Measurements from ENCODE around the gene CHRNB4.
"Not testable (repeated sequence)": the region's sequence is repeated elsewhere in the genome, so short reads cannot be mapped to it uniquely, and the experiment has no call there.

The CHRNB4 gene

GRCh38 chr15:78641102-78641748 lies at the start of gene CHRNB4:
Gene CHRNB4, minus strand, starts transcription at chr15:78641210. Its CDS starts 77 bp downstream, at chr15:78641133.
- DNase-seq (ENCODE audit: low spot score): no peak

DNA sequence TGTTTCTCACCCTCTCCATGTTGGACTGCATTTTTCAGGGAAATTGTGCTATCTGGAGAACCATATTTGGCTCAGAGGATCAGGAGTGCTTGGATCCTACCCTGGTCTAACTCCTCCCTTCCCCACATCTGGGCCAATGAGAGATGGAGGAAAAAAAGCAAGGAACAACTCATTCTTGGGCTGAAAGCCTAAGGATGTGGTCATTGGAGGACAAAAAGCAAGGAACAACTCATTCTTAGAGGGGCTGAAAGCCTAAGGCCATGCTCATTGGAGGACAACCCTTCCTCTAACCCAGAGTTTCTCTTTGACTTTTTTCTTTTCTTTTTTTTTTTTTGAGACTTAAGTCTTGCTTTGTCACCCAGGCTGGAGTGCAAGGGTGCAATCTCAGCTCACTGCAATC lies 48.6 kb upstream of the CHRNB4 start:
- DNase-seq (ENCODE audit: low spot score): no peak

DNA sequence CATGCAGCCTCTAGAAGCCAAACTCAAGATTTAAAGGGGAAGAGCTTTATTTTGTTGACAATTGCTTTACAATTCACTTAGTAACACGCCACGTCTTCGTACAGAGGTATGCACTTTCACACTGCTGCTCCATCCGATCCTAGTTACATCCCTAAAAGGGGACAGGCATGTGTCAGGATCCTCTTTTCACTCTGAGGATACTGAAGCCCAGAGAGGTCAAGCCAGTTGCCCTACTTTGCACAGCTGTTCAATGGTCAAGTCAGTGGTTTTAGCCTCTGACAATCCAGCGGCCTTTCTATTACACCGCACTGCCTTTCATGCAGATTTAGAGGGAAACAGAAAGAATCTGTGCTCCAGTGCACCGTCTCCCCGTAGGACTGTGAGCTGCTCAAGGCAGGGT lies 44.9 kb upstream of the CHRNB4 start:
- DNase-seq (ENCODE audit: low spot score): no peak

DNA sequence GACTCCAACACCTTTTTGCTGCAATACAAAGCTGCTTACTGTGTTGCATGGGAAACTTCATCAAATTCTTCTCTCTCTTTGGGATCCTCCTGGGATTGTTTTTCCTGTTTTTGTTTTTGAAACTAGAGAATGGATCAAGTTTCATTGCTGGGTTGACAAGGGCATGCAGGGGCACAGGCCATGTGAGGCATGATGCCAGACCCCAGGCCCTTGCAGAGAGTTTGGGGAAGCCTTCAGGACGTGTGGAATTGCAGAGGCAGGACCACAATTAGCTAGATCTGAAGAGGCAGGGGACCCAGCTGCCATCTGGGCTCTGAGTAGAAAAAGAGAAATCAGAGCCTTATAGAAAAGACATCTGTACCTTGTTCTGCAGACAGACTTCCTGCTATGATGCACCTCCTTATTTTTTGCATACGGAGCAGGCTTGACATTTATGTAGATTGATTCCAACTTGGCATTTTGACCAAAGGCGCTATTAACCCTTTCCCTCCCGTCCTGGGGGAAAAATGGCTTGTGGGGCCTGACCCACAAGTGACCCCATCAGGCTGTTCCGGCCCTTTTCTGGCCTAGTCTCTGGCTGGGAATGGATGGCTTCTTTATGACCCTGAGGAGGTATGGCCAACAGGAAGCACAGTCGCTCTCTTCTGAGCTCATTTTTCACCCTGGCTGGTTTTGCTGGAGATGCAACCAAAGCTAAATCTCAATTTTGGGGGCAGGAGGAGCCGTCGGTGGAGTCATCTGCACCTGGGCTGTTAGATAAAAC lies 44.3 kb upstream of the CHRNB4 start:
- no peak for DNase-seq (ENCODE audit: low spot score)

DNA sequence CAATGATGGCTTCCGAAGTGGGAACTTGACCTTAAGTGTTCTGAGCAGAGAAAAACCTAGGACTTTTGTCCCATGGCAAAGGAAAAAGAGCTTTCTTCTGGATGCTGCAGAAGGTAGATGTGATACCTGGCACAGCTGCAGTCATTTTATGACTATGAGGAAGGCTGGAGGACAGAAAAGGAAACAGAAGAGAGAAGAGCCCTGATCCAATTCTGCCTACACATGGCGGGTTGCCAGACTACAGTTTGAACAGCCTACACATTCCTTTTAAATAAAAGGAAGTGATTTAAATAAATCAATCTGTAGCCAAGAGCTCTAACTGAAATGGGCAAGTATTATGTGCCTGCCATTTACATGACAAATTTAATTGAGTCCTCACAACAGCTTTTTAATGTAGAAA lies 43.6 kb upstream of the CHRNB4 start:
- no peak for DNase-seq (ENCODE audit: low spot score)

DNA sequence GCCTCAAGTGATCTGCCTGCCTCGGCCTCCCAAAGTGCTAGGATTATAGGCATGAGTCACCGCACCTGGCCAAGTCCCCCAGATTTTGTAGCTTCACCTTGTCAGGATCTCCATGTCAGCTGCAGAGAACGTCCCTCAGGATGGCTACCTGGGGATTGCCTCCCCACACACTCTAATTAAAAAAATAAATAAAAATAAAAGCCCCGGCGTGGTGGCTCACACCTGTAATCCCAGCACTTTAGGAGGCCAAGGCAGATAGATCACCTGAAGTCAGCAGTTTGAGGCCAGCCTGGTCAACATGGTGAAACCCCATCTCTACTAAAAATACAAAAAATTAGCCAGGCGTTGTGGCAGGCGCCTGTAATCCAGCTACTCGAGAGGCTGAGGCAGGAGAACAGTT lies 42.6 kb upstream of the CHRNB4 start:
- DNase-seq (ENCODE audit: low spot score): not testable (repeated sequence)

DNA sequence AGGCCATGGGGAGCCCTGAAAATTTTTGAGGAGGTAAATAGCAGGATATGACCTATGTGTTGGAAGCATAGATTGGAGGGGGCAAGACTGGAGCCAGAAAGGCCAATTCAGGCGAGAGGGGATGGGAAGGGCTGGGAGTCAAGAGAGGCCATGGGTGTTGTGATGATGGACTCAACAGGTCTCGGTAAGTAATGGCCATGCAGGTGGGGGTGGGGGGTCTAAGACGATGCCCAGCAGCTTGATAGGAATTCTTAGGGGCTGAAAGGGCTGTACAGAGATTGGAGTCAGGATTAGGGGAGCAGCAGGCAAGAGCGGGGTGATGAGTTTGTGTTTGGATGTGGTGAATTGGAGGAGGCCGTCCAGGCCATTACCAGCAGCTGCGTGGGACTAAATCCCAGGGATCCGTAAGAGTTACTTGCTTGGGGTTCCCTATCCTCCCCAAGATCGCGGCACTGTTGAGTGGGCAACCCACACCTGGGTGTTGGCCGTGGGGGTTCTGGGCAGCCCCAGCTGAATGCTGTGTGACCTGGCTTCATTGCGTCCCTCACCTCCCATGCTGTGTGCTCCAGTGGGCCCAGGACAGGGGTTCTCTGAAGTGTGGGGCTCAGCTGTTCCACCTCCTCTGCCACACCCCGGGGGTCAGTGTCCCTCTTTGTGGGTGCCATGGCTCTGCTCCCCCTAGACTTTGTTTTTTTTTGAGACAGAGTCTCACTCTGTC lies 41.8 kb upstream of the CHRNB4 start:
- no peak for DNase-seq (ENCODE audit: low spot score)

DNA sequence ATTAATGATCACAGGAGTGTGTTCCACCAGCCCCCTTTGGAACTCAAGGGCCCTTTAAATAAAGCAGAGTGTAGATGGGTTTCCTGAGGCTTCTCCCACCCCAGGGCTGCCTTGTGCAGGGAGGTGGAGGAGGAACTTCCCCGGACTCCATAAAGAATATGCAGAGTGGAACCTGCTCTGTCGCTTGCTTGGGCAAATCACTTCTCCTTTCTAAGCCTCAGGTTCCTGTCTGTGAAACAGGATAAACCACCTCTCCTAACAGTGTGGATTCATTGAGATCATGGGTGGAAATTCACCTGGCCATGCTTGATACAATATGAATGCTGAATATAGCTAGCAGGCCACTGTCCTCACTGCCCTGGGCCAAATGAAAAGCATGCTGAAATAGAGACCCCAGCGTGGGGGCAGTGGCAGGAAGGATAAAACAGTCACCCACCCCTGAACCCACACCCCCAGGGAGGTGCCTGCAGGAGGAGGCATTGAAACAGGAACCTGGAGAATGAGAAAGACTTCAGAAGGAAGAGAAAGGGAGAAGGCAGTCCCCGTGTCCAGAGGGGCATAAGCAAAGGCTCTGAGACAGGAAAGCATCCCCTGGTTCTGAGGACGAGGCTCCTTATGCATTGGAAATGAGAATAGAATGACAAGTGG lies 41.1 kb upstream of the CHRNB4 start:
- DNase-seq (ENCODE audit: low spot score): no peak

DNA sequence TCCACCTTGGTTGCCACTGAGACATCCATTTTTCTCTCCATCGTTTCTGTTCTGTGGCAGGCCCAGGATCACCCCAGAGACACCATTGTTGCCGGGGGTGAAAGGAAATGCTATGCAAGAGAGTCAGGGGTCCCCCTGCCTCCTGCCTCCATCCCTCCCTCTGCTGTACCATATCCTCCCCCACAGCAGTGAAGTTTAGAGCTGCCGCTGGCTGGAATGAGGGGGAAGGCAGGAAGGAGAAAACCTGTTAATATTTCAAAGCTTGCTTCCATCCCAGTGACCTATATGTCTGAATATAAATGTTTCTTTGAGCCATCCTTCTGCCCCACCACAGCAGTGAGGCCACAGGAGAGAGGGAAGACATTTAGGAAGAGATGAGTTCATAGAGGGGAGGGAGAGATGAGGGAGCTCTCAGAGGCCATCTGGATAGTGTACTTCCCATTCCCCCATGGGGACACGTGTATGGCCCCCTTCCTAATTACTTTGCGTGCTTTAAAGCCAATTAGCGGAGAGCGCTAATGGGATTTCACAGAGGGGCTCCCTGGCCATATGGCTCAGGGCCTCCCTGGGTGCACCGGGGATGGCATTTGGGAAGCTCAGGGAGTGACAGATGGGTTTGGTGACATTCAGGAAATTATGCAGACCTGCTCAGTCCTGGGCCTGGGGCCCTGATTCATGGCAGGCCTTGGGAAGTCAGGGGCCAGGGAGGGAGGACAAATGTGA lies 40.4 kb upstream of the CHRNB4 start:
- no peak for DNase-seq (ENCODE audit: low spot score)

DNA sequence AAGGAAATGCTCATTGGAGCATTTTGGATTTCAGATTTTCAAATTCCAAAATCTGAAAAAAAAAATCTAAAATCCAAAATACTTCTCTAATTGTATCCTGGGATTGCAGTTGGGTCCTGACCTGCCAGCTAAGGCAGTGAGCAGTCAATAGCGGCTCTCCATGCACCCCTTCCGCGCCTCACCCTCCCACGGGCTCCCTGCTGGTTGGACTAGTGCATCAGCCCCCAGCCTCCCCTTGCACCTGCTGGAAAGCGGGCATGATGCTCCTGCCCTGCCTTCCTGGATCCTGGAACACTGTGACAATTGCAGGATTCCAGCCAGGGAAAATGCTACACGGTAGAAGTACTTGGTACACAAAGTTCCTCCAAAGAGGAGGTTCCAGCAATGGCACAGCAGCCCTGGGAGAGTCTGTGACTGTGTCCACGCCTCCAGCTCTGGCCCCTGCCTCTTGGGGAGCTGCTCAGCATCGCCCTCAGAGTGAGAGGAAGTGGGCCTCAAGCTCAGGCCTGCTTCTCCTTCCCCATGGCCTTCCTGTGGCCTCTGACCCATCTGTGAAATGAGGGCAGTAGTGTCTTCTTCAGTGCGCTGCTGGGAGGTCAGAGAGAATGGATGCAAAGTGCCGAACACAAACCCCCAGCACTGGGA lies 39.5 kb upstream of the CHRNB4 start:
- no peak for DNase-seq (ENCODE audit: low spot score)

DNA sequence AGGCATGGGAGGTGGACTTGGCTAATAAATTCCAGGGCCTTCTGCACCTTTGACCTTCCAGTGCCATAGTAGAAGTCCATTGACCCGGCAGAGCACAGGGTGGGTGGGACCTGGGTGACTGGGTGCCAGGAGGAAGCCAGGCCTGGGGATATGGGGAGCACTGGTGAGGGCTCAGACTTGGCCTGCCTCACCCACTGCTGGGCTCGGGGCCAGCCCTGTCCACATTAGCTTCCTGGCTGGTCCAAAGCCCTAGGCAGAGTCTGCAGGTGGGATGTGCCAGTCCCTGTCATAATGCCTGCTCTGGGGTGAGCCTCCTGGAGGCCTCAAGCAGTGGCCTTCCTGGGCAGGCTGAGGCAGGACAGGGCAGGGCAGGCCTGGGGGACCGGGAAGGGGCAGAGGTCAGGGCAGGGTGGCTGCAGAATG lies 38.1 kb upstream of the CHRNB4 start:
- no peak for DNase-seq (ENCODE audit: low spot score)

- DNase-seq (ENCODE audit: low spot score): no peak
These were observed 35.6 kb upstream of the CHRNB4 start for GRCh38 chr15:78676424-78677110.

GRCh38 chr15:78675617-78676360 lies 34.8 kb upstream of the CHRNB4 start:
- DNase-seq (ENCODE audit: low spot score): no peak

DNA sequence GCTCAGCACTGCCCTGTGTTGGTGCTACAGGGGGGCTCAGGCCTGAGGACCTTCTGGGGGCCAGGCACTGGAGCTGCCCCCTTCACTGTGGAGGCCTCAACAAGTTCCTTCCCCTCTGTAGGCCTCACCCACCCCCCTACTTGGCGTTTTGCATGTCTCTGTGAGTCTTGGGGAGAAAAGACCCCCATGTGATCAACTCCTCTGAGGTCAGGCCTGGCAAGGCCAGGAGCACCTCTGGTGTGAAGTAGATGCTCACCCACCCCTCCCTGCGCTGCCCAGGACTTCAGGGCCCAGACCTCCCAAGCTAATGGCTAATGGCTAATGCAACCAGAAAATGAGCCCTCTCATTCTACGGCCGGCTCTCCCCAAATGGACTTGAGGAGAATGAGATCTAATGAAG lies 34.2 kb upstream of the CHRNB4 start:
- no peak for DNase-seq (ENCODE audit: low spot score)

DNA sequence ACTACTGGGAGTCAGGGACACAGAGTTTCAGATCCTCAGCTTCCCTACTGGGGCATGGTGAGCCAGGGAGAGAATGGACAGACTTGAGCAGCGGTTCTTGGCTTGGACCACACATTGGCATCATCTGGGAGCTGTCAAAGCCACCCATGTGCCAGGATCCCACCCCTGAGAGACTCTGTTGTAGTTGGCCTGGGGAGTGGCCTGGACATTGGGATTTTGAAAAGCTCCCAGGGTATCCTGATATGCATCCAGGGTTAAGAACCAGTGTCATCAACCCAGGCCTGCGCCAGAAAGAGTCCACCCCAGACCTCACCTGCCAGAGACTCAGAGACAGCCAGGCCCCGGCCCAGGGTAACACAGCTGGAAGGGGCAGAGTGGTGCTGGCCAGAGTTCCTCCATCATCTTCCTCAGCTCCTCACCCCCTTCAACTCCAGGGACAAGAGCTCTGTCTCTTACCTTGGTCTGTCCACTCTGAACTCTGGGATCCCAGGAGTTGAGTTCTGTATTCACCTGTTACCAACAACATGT lies 33.0 kb upstream of the CHRNB4 start:
- DNase-seq (ENCODE audit: low spot score): no peak

GRCh38 chr15:78673476-78673875 lies 32.5 kb upstream of the CHRNB4 start:
- DNase-seq (ENCODE audit: low spot score): no peak

DNA sequence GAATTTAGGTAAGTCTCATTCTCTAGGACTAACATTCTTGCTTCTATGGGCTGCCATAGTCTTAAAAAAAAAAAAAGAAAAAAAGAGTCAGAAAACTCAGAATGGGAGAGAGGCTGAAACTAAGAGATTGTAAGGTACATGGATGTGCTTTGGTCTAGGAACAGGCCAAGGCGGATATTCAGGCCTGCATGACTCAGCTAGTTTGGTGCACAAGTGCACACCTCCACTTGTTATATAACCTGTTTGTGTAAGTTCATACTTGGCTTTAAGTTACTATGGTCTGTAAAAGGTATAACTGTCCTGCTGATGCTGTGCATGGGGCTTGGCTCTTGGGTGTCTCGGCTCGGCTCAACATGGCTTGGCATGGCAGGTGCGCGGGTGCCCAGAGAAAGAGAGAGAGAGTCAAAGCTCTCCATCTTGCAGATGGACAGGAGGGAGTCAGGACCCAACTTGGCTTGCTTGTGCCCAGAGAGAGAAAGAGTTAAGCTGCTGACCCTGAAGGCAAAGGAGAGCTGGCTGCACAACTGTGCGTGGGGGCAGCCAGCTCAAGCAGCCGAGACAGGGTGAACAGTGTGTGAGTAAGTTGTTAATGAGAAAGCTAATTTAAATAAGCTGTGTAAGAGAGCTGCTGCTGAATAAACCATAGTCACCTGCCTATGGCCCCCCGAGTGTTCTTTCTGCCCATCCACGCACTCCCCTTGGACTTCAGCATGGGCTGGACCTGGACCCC lies 31.4 kb upstream of the CHRNB4 start:
- no peak for DNase-seq (ENCODE audit: low spot score)

GRCh38 chr15:78671626-78672211 lies 30.7 kb upstream of the CHRNB4 start:
- DNase-seq (ENCODE audit: low spot score): no peak

DNA sequence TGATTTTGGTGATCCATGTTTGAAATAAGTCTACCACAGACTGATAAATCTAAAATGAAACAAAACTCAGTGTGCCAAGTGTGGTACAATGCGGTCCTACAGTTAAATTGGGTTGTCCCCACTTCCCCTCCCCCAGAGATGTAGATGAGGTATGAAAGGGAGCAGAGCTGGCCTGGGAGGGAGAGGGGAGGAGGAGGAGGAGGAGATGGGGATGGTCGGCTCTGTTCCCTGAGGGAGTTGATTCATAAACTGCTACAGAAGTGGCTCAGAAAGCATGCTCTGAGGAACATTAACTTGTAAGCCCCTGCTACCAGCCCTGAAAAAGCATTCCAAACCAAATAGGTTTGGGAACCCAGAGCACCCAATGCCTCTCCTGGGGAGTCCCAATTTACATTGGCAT lies 28.0 kb upstream of the CHRNB4 start:
- DNase-seq (ENCODE audit: low spot score): no peak

Measured in AG08395 (cell line).